LHCN-M2 (cell line): ENCODE measurements around the gene B3GNT8. TPM values are rescaled to one million over a fixed set of nuclear protein-coding genes. Genes with fewer than 3 reads are reported as not detected.
"Not testable (repeated sequence)": the region's sequence is repeated elsewhere in the genome, so short reads cannot be mapped to it uniquely, and the experiment has no call there.

Experiments used
- DNase-seq: peaks from one replicate; pipeline ENCODE4 v3.0.0-alpha.2; 2012; ENCODE audit warnings: low read depth
- polyA plus RNA-seq: library from polyadenylated mRNA; unstranded; fragments of >200 nt; gene quantifications from one replicate; pipeline ENCODE4 v1.2.1, GENCODE V29; 2012; ENCODE audit warnings: missing spikeins
- total RNA-seq: library from RNA; depleted of rRNA; stranded (reverse); fragments of >200 nt; gene quantifications from 2 replicates; pipeline ENCODE4 v1.2.3, GENCODE V29; 2014; rRNA removed

The B3GNT8 gene, protein sequence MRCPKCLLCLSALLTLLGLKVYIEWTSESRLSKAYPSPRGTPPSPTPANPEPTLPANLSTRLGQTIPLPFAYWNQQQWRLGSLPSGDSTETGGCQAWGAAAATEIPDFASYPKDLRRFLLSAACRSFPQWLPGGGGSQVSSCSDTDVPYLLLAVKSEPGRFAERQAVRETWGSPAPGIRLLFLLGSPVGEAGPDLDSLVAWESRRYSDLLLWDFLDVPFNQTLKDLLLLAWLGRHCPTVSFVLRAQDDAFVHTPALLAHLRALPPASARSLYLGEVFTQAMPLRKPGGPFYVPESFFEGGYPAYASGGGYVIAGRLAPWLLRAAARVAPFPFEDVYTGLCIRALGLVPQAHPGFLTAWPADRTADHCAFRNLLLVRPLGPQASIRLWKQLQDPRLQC
- not detected in 2 replicates for total RNA-seq
- 0.06 TPM for polyA plus RNA-seq

- DNase-seq, result no peak
Measured at GRCh38 chr19:41426952-41427646, at the start of gene B3GNT8. Gene B3GNT8, minus strand, starts transcription at chr19:41427374. Its CDS starts 596 bp downstream, at chr19:41426778.

GRCh38 chr19:41476583-41476982, 49.4 kb upstream of the B3GNT8 start:
- DNase-seq, result no peak

- DNase-seq, result not testable (repeated sequence)
Measured at GRCh38 chr19:41463257-41464256, 36.4 kb upstream of the B3GNT8 start.

- DNase-seq, result no peak
Measured at GRCh38 chr19:41462497-41462896, 35.3 kb upstream of the B3GNT8 start.

DNA sequence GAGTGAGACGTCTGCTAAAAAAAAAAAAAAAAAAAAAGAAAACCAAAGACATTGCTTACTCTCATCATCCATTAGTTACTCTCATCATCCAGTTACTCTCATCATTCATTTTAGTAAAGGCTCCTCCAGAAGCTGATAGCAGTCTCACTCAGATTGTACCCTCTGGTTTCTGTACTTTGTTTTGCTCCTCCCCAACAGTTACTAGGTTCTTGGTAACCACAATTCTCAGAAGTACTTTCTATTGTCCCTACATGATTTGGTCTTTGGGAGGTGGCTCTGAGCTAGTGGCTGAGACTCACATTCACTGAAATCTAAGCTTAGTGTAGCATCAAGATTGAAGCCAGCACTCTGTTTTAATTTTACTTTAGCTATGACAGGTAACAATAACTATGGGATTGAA, 30.1 kb upstream of the B3GNT8 start:
- no peak for DNase-seq

- DNase-seq, result peak; percentile 8
Measured at GRCh38 chr19:41456342-41456918, 29.3 kb upstream of the B3GNT8 start.

DNA sequence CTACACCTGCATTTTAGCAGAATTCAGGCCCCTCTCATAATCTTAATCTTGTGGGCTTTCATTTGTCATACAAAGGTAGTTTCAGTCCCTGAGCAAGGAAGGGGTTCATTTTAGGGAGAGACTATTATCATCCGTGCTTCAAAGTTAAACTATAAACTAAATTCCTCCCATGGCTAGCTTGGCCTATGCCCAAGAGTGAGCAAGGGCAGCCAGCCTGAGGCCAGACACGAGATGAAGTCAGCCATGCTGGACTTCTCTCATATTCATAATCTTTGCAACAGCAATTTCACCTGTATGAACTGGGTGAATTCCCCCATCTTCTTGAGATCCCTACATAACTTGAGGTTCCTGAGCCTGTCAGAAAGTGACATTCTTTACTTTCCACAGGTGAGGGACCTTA, 28.8 kb upstream of the B3GNT8 start:
- no peak for DNase-seq

GRCh38 chr19:41452584-41453275, 25.6 kb upstream of the B3GNT8 start:
- no peak for DNase-seq

- no peak for DNase-seq
Measured at GRCh38 chr19:41449865-41450178, 22.6 kb upstream of the B3GNT8 start.

DNA sequence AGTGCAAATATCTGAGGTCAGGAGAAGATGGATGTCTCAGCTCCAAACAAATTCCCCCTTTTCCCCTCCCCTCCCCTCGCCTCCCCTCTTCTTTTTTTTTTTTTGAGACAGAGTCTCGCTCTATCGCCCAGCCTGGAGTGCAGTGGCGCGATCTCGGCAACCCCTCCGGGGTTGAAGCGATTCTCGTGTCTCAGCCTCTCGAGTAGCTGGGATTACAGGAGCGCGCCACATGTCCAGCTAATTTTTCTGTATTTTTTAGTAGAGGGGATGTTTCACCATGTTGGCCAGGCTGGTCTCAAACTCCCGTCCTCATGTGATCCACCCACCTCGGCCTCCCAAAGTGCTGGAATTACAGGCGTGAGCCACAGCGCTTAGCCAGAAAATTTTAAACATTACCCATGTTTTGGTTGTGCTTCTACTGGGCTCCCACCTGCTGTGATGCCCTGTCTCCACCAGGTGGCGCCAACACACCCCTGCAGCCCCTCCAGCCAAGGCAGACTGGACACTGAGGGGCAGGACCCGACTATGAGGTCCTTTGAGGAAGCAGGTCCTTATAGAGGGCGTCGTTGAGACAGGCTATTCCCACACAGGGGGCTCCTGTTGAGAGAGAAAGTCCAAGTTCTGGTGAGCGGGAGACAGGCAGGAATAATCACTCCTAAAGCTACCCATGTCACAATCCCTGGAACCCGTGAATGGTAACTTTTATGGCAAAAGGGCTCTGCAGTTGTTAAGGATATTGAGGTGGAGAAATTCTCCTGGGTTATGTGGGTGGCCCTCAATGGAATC, 22.1 kb upstream of the B3GNT8 start:
- DNase-seq, result peak; percentile 52

GRCh38 chr19:41447732-41448332, 20.7 kb upstream of the B3GNT8 start:
- no peak for DNase-seq

GRCh38 chr19:41445575-41445974, 18.4 kb upstream of the B3GNT8 start:
- DNase-seq, result no peak

- no peak for DNase-seq
Measured at GRCh38 chr19:41443813-41444455, 16.8 kb upstream of the B3GNT8 start.

- no peak for DNase-seq
Measured at GRCh38 chr19:41442473-41443355, 15.5 kb upstream of the B3GNT8 start, which contains the start of gene ERICH4. Gene ERICH4, plus strand, starts transcription at chr19:41443156. Its CDS starts 14 bp downstream, at chr19:41443170.

- no peak for DNase-seq
Measured at GRCh38 chr19:41441321-41441945, 14.3 kb upstream of the B3GNT8 start.

GRCh38 chr19:41439441-41440222, 12.5 kb upstream of the B3GNT8 start, which contains the start of gene DMAC2:
Gene DMAC2, minus strand, starts transcription at chr19:41439912. Its CDS starts 13 bp downstream, at chr19:41439899.
- peak; percentile 97 for DNase-seq
